ENCODE measurements around the gene C17orf107.
"Not testable (repeated sequence)": the region's sequence is repeated elsewhere in the genome, so short reads cannot be mapped to it uniquely, and the experiment has no call there.

The C17orf107 gene

GRCh38 chr17:4899341-4900230 is at the start of gene C17orf107:
Gene C17orf107 (plus strand): TSS chr17:4899536. CDS start chr17:4899763, 227 bp downstream.
- peak; percentile 50 for DNase-seq

DNA sequence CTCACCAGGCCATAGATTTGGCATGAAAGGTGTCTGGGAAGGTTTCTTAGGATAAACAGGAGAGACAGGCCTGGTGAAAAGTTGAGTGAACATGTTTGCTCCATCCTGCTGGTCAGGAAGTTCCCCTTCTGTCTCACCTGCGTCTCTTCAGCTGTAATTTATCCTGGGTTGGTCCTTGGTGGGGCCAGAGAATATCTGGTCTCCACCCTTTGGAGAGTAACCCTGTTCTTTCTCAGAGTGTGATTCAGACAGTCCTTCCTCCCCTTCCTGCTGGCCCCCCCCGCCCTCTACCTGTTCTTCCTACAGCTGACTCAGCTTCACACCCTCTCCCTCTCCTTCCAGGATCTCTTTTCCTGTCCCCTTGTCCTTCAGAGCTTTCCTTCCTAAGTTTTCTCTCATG is 49.1 kb upstream of the C17orf107 start:
- DNase-seq = no peak

DNA sequence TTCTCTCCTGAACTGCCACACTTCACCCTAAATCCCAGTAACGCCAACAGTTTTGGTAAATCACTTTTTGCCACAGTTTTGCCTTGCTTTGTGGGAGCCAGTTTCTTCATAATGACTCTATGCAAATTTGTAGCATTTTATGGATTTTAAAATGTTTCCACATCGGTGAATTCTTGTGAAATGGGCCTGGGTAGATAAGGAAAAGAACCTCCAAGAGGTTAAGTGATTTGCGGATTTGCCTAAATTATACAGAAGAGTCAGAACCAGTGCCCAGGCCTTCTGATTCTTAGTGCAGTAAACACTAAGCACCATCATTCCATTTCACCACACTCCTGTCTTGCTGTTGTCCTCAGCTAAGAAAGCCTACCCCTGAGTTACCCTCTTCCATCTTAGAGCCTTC is 48.3 kb upstream of the C17orf107 start:
- DNase-seq = no peak

DNA sequence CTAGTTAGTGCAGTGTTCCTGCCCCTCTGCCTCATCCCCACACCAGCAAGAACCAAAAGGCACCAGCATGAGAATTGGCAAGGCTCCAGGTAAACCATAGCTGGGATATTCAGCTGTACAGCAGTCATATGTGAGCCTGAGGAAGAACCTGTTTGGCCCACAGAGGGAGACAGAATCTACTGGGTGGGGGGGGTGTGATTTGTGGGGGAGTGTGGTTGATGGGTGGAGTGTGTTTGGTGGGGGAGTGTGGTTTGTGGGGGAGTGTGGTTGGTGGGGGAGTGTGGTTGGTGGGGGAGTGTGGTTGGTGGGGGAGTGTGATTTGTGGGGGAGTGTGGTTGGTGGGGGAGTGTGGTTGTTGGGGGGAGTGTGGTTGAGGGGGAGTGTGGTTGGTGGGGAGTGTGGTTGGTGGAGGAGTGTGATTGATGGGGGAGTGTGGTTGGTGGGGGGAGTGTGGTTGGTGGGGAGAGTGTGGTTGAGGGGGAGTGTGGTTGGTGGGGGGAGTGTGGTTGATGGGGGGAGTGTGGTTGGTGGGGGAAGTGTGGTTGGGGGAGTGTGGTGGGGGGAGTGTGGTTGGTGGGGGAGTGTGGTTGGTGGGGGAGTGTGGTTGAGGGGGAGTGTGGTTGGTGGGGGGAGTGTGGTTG is 46.6 kb upstream of the C17orf107 start:
- DNase-seq = peak; percentile 73

- DNase-seq = peak; percentile 66
Observed at GRCh38 chr17:4853208-4853671, 46.1 kb upstream of the C17orf107 start.

DNA sequence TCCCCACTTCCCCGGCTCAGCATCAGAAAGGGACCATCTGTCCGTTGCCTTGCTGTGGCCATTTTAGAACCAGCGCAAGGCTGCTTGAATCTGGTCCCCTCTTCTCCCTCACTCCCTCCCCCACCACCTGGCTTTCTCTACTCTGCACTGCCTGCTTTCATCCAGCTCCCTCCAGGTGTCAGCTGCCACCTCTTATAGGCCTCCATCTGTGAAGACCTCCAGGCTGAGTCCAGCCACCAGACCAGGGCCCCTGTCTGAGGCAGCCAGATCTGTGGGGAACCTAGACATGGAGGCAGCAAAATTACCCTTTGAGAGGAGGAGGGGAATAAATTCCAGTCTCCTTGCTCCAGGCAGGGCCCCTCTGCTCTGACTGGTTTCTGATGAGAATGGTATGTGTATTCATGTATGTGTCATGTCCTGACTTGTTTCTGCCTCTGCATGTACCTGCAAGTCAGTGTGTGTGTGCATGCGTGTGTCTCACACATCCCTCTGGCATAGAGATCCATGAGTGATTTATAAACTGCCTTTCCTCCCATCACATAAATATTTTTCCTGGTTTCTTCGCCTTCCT is 45.1 kb upstream of the C17orf107 start:
- peak; percentile 89 for DNase-seq

DNA sequence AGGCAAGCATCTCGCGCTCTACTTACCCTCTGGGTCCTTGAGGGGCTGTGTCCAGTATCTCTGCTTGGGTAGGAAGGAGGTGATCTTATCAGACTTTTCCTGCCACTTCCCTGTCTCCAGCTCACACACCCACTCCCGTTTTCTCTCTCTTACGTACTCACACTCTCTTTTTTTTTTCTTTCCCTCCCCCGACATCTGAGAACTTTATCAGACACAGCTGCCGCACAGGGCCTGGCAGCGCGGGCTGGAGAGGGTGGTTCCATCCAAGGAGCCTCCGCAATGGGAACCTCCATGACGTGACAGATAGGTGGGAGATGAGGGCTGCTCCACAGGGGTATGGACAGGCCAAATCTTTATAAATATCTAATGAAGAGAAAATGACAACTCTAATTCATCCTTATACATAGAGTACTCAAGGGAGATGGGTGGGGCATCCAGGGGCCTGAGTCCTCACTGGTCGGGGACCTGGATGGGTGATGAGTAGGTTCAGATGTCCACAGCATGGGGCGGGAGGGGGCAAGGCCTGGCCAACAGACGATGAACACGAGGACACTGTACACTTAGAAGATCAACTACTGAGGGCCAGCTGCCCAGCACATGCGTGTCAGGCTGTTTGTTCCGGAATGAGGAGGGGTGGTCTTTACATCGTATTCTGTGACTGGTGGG is 42.9 kb upstream of the C17orf107 start:
- no peak for DNase-seq

DNA sequence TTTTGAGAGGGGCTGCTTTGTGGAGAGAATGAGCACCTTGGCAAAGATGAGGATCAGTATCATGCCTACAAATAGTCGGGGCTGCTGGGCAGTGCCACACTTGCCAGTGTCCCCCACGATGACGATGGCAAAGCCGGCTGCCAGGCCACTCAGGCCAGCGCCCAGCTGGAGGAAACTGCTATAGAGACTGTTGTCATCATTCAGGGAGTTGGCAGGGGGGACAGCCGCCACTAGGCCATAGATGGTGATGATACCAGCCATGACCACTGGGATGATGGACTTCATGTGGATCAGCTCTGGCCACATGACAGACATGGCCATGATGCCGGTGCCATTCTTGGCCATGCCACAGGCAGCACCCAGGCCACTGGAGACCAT is 42.4 kb upstream of the C17orf107 start:
- no peak for DNase-seq

DNA sequence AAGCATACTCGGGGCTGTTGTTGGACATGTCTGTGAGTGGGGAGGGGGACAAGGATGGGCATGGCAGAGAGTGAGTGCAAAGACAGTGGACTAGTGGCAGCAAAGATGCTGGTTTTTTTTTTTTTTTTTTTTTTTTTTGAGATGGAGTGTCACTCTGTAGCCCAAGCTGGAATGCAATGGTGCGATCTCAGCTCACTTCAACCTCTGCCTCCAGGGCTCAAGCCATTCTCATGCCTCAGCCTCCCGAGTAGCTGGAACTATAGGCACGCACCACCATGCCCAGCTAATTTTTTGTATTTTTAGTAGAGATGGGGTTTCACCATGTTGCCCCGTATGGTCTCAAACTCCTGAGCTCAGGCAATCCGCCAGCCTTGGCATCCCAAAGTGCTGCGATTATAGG is 42.0 kb upstream of the C17orf107 start:
- DNase-seq = not testable (repeated sequence)

DNA sequence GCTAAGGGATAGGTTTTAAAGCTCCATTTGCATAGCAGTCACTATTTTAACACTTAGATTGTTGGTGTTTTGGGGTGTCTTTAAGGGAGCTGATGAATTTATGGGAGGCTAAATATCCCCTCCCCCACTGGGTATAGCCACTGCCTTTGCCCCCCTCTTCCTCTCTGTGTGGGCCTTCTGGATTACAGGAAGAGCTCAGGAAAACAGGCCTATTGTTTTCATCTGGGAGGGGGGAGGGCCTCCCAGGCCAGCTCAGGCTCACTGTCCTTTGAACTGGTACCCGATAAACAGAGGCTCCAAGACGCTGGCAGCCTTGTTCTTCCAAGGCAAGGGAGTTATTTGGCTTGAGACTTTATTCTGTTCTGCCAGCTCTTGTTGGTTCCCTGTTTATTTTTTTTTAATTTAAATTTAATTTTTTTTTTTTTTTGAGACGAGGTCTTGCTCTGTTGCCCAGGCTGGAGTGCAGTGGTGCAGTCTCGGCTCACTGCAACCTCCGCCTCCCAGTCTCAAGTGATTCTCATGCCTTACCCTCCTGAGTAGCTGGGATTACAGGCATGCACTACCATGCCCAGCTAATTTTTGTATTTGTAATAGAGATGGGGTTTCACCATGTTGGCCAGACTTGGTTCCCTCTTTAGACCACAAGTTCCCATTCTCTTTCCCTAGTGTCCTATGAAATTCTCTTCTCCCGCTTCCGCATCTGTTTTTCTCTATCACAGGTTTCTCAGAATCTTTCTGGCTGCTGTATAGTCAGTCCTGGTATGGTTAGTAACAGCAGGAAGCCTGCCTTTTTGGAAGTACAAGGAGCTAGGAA is 41.1 kb upstream of the C17orf107 start:
- peak; percentile 48 for DNase-seq

GRCh38 chr17:4858882-4859260 is 40.5 kb upstream of the C17orf107 start:
- peak; percentile 35 for DNase-seq

DNA sequence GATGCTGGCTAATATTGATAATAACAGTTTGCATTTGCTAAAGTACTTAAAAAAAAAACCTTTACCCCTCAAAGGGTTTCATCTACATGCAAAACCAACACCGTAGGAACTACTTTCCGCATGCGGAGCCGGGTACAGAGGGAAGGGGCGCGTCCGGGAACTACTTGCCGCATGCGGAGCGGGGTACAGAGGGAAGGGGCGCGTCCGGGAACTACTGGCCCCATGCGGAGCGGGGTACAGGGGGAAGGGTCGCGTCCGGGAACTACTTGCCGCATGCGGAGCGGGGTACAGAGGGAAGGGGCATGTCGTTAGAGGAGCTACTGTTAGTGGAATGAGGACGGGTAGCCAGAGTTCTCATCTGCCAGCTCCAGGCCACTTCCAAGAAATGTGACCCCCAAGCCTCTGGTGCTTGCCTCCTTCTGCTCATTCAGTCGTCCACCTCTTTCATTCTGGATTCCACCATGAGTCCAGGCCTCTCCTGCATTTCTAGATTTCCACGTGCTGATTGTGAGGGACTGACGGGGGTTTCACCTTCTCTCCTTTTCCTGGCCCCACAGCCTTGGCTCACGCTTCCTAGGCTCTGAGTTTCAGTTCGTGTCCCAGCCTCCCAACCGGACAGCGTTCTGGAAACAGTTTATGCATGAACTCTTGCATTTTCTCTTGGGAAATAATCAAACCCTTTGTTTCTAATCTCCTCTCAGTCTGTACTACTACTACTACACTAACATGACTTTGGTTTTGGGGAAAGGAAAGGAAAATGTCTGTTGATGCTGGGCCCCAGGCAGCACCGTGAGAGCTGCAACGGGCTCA is 39.3 kb upstream of the C17orf107 start:
- DNase-seq = no peak

DNA sequence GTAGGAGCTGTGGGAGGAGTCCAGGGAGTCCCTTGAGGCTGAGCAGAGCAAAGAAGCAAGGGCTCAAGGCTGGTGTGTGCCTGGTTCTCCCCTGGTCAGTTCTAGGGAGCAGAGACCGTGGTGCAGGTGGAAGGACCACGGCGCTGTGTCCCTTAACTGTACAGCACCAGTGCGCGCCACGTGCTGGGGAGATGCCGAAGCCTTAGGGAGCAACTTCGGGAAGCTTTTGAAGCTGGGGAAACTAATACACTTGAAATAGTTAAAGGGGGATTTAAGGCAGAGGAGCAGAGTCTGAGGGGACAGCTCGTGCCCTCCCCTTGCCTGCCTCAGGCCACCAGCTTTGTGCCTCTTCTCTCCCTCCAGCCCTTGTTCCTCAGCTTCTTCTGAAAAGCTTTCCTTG is 38.7 kb upstream of the C17orf107 start:
- no peak for DNase-seq

DNA sequence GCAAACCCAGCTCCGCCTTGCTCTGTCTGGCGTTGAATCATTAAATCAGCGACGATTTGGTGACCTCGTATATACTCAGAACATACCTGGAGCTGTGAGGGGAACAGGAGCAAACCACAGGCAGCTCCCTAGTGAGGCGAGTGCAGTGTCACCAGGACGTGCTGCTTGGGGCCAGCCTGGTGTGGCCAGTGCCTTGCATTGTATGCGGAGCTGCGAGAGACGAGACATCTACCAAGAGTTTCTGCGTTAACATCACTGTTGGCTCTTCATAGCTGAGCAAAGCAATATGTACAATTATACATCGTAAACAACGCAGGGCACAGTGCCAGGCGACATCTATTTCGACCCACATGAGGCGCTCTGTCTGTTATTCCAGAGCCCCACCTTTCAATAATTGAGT is 38.3 kb upstream of the C17orf107 start:
- no peak for DNase-seq

DNA sequence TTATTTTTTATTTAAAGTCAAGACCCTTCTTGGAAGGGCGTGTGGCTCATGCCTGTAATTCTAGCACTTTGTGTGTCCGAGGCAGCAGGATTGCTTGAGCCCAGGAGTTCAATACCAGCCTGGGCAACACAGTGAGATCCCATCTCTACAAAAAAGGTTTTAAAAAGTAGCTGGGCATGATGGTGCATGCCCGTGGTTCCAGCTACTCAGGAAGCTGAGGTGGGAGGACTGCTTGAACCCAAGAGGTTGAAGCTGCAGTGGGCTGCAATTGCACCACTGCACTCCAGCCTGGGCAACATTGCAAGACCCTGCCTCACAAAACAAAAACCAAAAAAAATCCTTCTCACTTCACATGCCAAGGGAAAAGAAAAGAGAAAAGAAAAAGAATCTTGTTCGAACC is 36.6 kb upstream of the C17orf107 start:
- no peak for DNase-seq

DNA sequence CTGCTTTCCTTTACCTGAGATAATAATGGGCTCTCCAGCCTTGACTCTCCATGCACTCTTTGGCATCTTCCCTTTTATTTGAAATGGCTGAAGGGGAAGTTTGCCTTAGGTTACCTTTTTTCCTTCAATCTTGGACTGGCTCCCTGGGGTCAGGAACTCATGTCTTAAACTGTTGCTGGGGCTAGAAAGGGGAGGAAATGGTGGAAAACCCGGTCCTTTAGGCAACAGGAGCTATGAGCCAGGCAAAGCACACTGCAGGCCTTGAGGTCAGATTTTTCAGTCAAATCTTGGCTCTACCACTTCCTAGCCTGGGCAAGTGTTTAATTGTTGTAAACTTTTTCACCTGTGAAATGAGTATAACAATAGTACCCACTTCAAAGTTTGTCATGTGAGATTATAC is 36.0 kb upstream of the C17orf107 start:
- DNase-seq = no peak

GRCh38 chr17:4867535-4867934 is 31.8 kb upstream of the C17orf107 start:
- DNase-seq = not testable (repeated sequence)

DNA sequence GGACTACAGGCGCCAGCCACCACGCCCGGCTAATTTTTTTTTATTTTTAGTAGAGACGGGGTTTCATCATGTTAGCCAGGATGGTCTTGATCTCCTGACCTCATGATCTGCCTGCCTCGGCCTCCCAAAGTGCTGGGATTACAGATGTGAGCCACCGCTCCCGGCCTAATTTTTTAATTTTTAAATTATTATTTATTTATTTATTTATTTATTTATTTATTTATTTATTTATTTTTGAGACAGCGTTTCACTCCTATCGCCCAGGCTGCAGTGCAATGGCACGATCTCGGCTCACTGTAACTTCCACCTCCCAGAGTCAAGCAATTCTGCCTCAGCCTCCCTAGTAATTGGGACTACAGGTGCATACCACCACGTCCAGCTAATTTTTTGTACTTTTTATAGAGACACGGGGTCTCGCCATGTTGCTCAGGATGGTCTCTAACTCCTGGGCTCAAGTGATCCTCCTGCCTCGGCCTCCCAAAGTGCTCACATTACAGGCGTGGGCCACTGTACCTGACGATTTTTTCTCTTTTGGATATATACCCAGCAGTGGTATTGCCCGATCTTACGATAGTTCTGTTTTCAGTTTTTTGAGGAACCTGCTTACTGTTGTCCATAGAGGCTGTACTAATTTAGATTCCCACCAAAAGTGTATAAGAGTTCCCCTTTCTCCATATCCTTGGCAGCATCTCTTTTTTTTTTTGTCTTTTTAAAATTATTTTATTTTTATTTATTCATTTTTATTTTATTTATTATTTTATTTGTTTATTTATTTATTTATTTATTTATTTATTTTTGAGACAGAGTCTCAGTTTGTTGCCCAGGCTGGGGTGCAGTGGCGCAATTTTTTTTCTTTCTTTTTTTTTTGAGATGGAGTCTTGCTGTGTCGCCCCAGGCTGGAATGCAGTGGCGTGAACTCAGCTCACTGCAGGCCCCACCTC is 30.0 kb upstream of the C17orf107 start:
- DNase-seq = not testable (repeated sequence)

DNA sequence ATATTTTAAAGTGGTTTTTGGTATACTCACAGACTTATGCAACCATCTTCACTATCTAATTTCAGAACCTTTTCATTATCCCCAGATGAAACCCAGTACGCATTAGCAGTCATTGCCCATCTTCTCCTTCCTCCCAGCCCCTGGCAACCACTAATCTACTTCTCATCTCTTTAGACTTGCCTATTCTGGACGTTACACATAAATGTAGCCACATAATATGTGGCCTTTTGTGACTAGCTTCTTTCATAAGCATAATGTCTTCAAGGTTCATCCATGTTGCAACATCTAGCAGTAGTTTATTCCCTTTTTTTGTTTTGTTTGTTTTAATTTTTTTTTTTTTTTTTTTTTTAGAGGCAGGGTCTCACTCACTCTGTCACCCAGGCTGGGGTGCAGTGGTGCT is 28.5 kb upstream of the C17orf107 start:
- no peak for DNase-seq

DNA sequence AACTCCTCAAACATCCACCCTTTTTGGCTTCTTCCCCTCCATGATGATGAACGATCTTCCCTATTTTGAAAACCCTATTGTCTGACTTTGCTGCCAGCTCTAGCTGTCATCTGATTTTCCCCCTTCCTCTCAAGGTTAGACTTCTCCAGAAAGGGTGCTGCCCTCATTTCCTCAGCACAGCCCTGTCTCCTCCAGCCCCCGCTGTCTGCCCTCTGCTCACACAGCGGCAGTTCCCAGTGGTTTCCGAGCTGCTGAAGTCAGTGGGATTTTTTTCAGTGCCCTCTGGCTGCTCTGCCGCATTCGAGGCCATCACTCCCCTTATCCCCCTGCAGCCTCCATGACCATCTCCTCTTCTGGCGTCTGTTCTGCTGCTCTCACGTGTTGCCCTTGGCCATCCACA is 26.6 kb upstream of the C17orf107 start:
- no peak for DNase-seq

All from NCI-H510A treated with DMSO at 0.1 percent for 48 hours (cell line).